IPS-NIHi11 (cell line): ENCODE measurements around the gene GPANK1.

Experiments
- DNase-seq: peaks from one replicate; pipeline ENCODE4 v3.0.0; 2012; ENCODE audit warnings: mixed read lengths, low spot score

The GPANK1 gene

GRCh38 chr6:31662124-31662723 is 2.6 kb downstream of the GPANK1 start:
- DNase-seq, result no peak

- DNase-seq, result no peak
Observed at GRCh38 chr6:31661262-31662123, 3.3 kb downstream of the GPANK1 start.

- peak; percentile 92 for DNase-seq
Observed at GRCh38 chr6:31660381-31661261, 4.2 kb downstream of the GPANK1 start, which contains the start of gene C6orf47. TSS of gene C6orf47 (minus strand) at chr6:31660778. CDS start at chr6:31659947, 831 bp downstream.

GRCh38 chr6:31659649-31660380 is 5.0 kb downstream of the GPANK1 start:
- no peak for DNase-seq

- no peak for DNase-seq
Observed at GRCh38 chr6:31658983-31659648, 5.7 kb downstream of the GPANK1 start.

GRCh38 chr6:31658158-31658688 is 6.6 kb downstream of the GPANK1 start:
- no peak for DNase-seq

GRCh38 chr6:31657406-31658157 is 7.2 kb downstream of the GPANK1 start:
- DNase-seq, result no peak

GRCh38 chr6:31655349-31656237 is 9.2 kb downstream of the GPANK1 start, which contains the start of gene APOM:
TSS of gene APOM (plus strand) at chr6:31655894. CDS start at chr6:31655967, 73 bp downstream.
- no peak for DNase-seq

- DNase-seq, result no peak
Observed at GRCh38 chr6:31654574-31655348, 10.0 kb downstream of the GPANK1 start.

GRCh38 chr6:31652925-31653724 is 11.7 kb downstream of the GPANK1 start:
- peak; percentile 88 for DNase-seq

- DNase-seq, result peak; percentile 83
Observed at GRCh38 chr6:31651602-31652191, 13.1 kb downstream of the GPANK1 start.

GRCh38 chr6:31645325-31645724 is 19.5 kb downstream of the GPANK1 start:
- DNase-seq, result no peak

- DNase-seq, result no peak
Observed at GRCh38 chr6:31643818-31644454, 20.9 kb downstream of the GPANK1 start.

- DNase-seq, result no peak
Observed at GRCh38 chr6:31642798-31643570, 21.8 kb downstream of the GPANK1 start.

GRCh38 chr6:31641370-31641769 is 23.4 kb downstream of the GPANK1 start:
- DNase-seq, result no peak

GRCh38 chr6:31640612-31641011 is 24.2 kb downstream of the GPANK1 start:
- DNase-seq, result no peak
